ENCODE results near the gene TOB1. TPM values are rescaled to one million over a fixed set of nuclear protein-coding genes. Genes with fewer than 3 reads are reported as not detected.

The TOB1 gene
- total RNA-seq, 1 experiment from 2014 or later: 19.9 TPM

Other genes starting within 250 kb of the TOB1 start
- 9.3 and 13.3 TPM in 2 replicates for gene ABCC3, start 231.5 kb downstream of the TOB1 start, total RNA-seq (2014; rRNA removed; shearing (Covaris generic))
- 28.8 and 41.2 TPM in 2 replicates for gene ANKRD40, start 158.4 kb downstream of the TOB1 start, total RNA-seq (2014; rRNA removed; shearing (Covaris generic))
- gene LUC7L3, start 146.8 kb downstream of the TOB1 start, total RNA-seq (2014; rRNA removed; shearing (Covaris generic)): 8.0 and 24.0 TPM in 2 replicates
- not detected in 2 replicates for gene ANKRD40CL, start 98.8 kb downstream of the TOB1 start, total RNA-seq (2014; rRNA removed; shearing (Covaris generic))
- not detected in 2 replicates for gene WFIKKN2, start 30.8 kb downstream of the TOB1 start, total RNA-seq (2014; rRNA removed; shearing (Covaris generic))